ENCODE measurements around the gene TMEM87A. TPM values are rescaled to one million over a fixed set of nuclear protein-coding genes. Genes with fewer than 3 reads are reported as not detected.
A peak's percentile ranks its signal among the peaks of the same experiment; 100 is the strongest.

Gene TMEM87A
- total RNA-seq, 2 donors from 2014 or later, result 17.0 to 25.4 TPM

DNA sequence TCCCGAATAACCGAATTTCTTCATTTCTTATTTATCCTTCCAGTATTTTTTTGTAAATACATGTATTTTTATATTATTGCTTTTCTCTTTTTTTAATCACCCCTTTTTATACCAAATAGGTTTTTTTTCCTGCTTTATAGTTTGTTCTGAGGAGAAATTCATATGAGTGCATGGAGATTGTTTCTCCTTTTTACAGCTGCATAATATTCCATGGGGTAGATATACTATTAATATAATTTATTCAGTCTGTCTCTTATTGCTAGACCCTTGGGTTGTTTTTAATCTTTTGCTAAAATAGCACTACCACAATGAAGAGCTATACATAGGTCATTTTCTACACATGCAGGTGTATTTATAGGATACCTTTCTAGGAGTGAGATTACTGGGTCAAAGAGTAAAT, 3.5 kb upstream of the TMEM87A start:
- TF ChIP-seq, protein P1, sequence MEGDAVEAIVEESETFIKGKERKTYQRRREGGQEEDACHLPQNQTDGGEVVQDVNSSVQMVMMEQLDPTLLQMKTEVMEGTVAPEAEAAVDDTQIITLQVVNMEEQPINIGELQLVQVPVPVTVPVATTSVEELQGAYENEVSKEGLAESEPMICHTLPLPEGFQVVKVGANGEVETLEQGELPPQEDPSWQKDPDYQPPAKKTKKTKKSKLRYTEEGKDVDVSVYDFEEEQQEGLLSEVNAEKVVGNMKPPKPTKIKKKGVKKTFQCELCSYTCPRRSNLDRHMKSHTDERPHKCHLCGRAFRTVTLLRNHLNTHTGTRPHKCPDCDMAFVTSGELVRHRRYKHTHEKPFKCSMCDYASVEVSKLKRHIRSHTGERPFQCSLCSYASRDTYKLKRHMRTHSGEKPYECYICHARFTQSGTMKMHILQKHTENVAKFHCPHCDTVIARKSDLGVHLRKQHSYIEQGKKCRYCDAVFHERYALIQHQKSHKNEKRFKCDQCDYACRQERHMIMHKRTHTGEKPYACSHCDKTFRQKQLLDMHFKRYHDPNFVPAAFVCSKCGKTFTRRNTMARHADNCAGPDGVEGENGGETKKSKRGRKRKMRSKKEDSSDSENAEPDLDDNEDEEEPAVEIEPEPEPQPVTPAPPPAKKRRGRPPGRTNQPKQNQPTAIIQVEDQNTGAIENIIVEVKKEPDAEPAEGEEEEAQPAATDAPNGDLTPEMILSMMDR (IDR thresholded peaks at IDR 0.05), result no peak
- H3K4me3 ChIP-seq, result no peak overlapping the region
- H3K27ac ChIP-seq, result no peak overlapping the region
- no peaks in the 10 kb centered on the region for H3K9me3 ChIP-seq
- H3K4me1 ChIP-seq, result peaks cover 0 to 29% of the 10 kb centered on the region in 2 donors
- peaks cover 21% of the 10 kb centered on the region for H3K36me3 ChIP-seq
- H3K27me3 ChIP-seq, result no peaks in the 10 kb centered on the region
- DNase-seq (ENCODE audit: low spot score), result no peak

DNA sequence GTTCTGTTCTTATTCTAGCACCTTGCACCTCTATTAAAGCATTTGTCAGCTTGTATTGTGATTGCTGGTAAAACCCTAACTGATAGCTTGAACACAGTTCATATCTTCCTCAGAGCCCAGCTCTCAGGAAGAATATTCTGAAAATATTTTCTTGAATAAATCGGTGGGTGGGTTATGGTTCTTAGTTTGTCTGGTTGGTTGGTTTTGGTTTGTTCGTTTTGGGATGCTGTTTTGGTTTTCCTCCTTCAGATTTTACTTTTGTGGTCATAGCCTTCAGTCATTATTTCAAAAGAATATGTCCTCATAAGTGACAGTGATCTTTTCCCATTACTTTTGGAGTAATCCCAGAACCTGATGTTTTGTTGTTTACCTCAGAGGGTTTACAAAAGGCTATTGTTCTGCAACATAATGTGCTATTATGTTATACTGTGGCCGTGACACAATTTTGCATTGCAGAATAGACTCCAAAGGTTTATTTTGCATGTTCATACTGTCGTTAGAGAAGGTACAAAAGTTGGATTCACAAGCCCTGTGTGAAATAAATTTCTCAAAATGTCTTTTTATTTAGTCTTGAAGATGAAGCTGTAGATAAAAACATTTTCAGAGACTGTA, 2.7 kb upstream of the TMEM87A start:
- DNase-seq (ENCODE audit: low spot score), result no peak
- no peaks in the 10 kb centered on the region for H3K27me3 ChIP-seq
- peaks cover 0 to 38% of the 10 kb centered on the region in 2 donors for H3K4me1 ChIP-seq
- no peak overlapping the region for H3K4me3 ChIP-seq
- TF ChIP-seq, protein P1 (IDR thresholded peaks at IDR 0.05), result no peak
- H3K9me3 ChIP-seq, result no peaks in the 10 kb centered on the region
- peak overlapping the region; percentile 99 for H3K27ac ChIP-seq
- H3K36me3 ChIP-seq, result peaks cover 12% of the 10 kb centered on the region

DNA sequence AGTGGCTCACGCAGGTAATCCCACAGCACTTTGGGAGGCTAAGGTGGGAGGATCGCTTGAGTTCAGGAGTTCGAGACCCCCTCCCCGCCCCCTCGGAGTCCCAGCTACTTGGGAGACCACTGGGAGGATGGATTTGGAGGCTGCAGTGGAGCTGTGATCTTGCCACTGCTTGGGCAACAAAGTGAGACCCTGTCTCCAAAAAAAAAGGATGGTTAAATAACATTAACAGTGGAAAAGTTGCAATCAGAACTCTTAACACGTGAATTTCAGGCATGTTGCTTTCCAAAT, 1.4 kb upstream of the TMEM87A start:
- Histone ChIP-seq H3K9me3 (no peaks in the 10 kb centered on the region), H3K4me1 (peaks cover 0 to 45% of the 10 kb centered on the region in 2 donors), H3K27me3 (no peaks in the 10 kb centered on the region), H3K27ac (peak overlapping the region; percentile 99), H3K4me3 (peak overlapping the region; percentile 80 to 88), H3K36me3 (peaks cover 10% of the 10 kb centered on the region)
- TF ChIP-seq, protein P1 (IDR thresholded peaks at IDR 0.05), result no peak
- DNase-seq (ENCODE audit: low spot score), result no peak

DNA sequence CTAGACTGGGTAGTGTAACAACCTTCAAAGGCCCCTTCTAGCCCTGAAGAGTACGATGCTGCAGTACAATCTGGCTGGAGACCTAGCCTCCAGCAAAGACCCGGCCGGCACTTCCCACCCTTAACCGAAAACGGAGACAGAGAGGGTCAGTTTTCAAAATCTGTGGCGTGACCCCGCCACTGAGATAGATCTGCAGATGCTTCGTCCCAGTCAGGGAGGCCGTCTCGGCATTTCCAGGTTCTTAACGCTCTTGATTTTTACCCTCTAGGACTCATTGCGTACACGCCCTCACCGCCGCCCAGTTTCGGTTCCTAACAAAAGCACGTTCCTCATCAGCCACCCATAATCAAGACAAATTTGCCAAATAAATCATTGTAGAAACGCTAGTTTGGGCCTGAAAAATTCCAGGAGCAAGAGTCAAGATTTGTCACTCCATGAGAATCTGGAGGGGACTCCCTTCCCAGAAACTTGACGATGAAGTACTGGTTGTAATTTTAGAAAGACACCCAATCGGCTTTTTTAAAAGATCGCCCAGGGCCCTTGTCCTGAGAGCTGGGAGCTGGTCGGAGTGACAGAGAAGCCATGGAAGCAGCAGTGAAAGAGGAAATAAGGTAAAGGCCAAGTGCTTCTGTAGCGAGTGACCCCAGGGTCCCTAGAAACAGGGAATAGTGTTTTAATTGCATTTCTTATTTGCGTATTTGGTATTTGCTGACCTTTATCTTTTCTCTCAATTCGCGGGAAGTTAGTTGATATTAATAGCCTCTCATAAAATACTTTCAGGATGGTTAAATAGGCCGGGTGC, 868 bp upstream of the TMEM87A start:
- Histone ChIP-seq H3K36me3 (peaks cover 6% of the 10 kb centered on the region), H3K4me1 (peaks cover 0 to 45% of the 10 kb centered on the region in 2 donors), H3K27ac (peak overlapping the region; percentile 99), H3K4me3 (peak overlapping the region; percentile 80 to 88), H3K9me3 (no peaks in the 10 kb centered on the region), H3K27me3 (no peaks in the 10 kb centered on the region)
- DNase-seq (ENCODE audit: low spot score), result peak; percentile 80
- TF ChIP-seq, protein P1 (IDR thresholded peaks at IDR 0.05), result no peak

DNA sequence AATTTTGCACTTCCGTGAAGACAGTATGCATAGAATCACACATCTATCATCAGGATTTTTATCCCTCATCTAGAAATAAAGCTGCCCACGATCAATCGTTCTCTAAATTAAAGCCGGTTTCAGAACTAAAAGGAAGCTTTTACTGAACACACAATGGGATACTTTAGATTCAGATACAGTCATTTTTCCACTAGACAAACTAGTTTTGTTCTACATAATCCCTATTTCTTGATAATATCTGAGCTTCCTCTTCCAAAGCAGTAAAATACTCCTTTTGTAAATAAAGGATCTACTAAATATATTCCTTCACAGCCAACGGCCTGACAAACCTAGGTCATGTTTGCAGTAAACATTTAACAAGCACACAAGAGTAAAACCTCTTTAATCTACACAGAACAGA, 2.2 kb downstream of the TMEM87A start:
- H3K36me3 ChIP-seq, result peaks cover 22% of the 10 kb centered on the region
- H3K27me3 ChIP-seq, result no peaks in the 10 kb centered on the region
- peaks cover 0 to 42% of the 10 kb centered on the region in 2 donors for H3K4me1 ChIP-seq
- no peak overlapping the region for H3K4me3 ChIP-seq
- H3K9me3 ChIP-seq, result no peaks in the 10 kb centered on the region
- no peak for DNase-seq (ENCODE audit: low spot score)
- no peak overlapping the region for H3K27ac ChIP-seq
- TF ChIP-seq, protein P1 (IDR thresholded peaks at IDR 0.05), result no peak
